Measurements from ENCODE around the gene CACNA2D2. TPM values are rescaled to one million over a fixed set of nuclear protein-coding genes. Genes with fewer than 3 reads are reported as not detected.

CACNA2D2 gene
- not detected in 2 replicates for total RNA-seq

DNA sequence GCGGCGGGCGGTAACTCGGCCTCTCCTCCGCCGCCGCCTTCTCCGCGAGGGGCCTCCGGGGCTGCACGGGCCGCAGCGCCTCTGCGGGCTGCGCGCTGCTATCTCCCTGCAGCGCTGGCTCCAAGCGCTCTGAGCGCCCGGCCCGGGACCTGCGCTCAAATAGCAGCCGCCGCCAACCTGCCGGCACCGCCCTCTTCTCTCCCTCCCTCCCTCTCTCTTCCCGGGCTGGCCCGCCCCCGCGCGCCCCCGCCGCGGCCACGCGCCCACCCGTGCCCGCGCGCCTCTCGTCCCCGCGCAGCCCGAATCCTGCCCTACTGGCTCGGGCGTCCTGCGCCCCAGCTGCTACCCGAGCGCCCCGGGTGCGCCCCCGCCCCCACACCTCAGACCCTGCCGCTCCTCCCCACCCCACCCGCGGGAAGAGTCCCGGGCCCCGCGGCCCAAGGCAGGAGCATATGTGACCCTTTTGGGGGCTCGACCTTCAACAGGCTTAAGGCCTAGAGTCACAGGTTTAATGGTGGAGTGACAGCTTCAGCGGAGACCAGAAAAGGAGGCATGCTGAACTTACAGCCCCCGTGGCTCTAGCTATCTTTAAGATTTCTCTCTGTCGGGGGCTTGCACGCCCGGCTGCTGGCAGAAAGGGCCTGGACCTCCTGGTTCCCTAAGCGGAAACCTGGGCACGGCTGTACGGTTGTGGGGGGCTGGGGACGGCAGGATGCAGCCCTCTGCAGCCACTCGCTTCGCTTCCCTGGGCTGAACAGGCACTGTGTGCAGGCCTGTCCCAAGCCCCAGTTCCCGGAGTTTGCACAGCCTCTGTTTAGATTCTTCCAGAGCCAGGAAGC lies at the start of gene CACNA2D2:
Gene CACNA2D2 (minus strand): TSS at position 131 of the 839 bp plus-strand sequence. CDS start 211 bp downstream, outside the sequence.
- Histone ChIP-seq H3K4me1 (ENCODE audit: insufficient read depth, low read length) (no peaks in the 10 kb centered on the region), H3K9me3 (ENCODE audit: low read depth, low read length) (no peaks in the 10 kb centered on the region), H3K79me2 (ENCODE audit: insufficient read depth, low read length) (no peaks in the 10 kb centered on the region), H2AFZ (ENCODE audit: low read length) (no peak within 1 kb of the TSS), H3K27me3 (ENCODE audit: insufficient read depth, low read length) (peaks cover 38% of the 10 kb centered on the region), H3K4me2 (ENCODE audit: insufficient read depth, low read length) (no peak within 1 kb of the TSS), H4K20me1 (ENCODE audit: insufficient read depth, low read length) (no peaks in the 10 kb centered on the region), H3K36me3 (ENCODE audit: insufficient read depth, low read length) (no peaks in the 10 kb centered on the region), H3K27ac (ENCODE audit: low read depth, low read length) (no peak within 1 kb of the TSS), H3K4me3 (ENCODE audit: insufficient read depth, low read length) (no peak within 1 kb of the TSS)
- DNase-seq (ENCODE audit: insufficient read length, low spot score, missing footprints): peak; percentile 89
- TF ChIP-seq, protein P1, sequence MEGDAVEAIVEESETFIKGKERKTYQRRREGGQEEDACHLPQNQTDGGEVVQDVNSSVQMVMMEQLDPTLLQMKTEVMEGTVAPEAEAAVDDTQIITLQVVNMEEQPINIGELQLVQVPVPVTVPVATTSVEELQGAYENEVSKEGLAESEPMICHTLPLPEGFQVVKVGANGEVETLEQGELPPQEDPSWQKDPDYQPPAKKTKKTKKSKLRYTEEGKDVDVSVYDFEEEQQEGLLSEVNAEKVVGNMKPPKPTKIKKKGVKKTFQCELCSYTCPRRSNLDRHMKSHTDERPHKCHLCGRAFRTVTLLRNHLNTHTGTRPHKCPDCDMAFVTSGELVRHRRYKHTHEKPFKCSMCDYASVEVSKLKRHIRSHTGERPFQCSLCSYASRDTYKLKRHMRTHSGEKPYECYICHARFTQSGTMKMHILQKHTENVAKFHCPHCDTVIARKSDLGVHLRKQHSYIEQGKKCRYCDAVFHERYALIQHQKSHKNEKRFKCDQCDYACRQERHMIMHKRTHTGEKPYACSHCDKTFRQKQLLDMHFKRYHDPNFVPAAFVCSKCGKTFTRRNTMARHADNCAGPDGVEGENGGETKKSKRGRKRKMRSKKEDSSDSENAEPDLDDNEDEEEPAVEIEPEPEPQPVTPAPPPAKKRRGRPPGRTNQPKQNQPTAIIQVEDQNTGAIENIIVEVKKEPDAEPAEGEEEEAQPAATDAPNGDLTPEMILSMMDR (IDR thresholded peaks at IDR 0.05; ENCODE audit: extremely low read depth, low read depth, low read length): no peak

DNA sequence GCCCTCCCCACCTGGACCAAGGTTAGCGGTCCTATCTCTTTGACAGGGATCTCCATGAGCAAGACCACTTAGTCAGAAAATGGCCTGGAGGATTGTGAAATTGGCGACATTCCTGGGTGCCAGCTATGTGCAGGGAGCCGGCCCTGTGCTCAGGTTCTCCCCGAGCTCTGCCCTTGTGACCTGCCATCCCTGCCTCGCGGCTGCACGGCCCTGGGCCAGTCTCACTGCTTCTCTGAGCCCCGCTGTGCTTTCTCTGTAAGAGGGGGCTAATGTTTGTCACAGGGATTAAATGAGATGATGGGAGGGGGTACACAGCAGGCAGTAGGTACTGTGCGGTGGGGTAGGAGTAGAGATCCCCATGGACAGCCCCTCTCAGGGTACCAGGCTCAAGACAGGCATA lies 49.2 kb upstream of the CACNA2D2 start:
- Histone ChIP-seq H3K79me2 (ENCODE audit: insufficient read depth, low read length) (no peaks in the 10 kb centered on the region), H3K36me3 (ENCODE audit: insufficient read depth, low read length) (no peaks in the 10 kb centered on the region), H3K4me3 (ENCODE audit: insufficient read depth, low read length) (no peak overlapping the region), H2AFZ (ENCODE audit: low read length) (no peak overlapping the region), H4K20me1 (ENCODE audit: insufficient read depth, low read length) (no peaks in the 10 kb centered on the region), H3K4me1 (ENCODE audit: insufficient read depth, low read length) (no peaks in the 10 kb centered on the region), H3K9me3 (ENCODE audit: low read depth, low read length) (no peaks in the 10 kb centered on the region), H3K4me2 (ENCODE audit: insufficient read depth, low read length) (no peak overlapping the region), H3K27ac (ENCODE audit: low read depth, low read length) (no peak overlapping the region), H3K27me3 (ENCODE audit: insufficient read depth, low read length) (peaks cover 4% of the 10 kb centered on the region)
- DNase-seq (ENCODE audit: insufficient read length, low spot score, missing footprints): no peak
- TF ChIP-seq, protein P1 (IDR thresholded peaks at IDR 0.05; ENCODE audit: extremely low read depth, low read depth, low read length): no peak

DNA sequence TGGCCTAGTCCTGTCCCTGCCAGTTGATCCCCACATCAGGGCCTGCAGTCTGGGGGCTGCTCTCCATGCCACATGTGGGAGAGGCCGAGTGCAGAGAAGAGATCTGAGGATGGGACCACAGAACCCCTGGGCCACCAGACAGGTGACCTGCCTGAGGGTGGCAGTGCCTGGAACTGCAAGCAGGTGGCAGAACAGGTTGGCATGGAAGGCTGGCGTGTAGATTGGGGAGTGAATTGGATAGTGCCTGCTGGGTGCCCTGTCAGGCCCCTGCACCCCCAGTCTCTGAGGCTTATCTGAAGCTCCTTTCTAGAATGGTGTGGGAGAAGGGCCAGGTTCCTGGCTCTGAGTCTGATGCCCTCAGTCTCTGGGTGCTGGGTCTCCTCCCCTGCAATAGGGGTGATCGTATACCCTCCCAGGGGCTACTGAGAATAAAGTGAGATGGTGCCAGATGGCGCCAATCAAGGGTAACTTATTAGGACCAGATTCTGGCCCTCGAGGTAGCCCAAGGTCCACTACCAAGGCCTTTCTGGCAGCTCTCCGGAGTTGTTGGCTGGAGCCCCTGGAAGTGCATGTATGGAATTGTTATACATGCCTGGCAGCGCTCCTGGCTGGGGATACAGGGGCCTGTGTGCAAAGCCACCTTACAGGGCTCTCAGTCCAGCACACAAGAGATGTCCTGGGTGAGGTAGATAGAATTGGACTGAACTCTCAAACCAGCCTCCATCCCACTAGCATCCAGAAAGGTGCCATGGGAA lies 48.4 kb upstream of the CACNA2D2 start:
- Histone ChIP-seq H3K9me3 (ENCODE audit: low read depth, low read length) (no peaks in the 10 kb centered on the region), H3K4me2 (ENCODE audit: insufficient read depth, low read length) (no peak overlapping the region)

More for the DNA sequence above, 48.4 kb upstream of the CACNA2D2 start:
- H3K79me2 ChIP-seq (ENCODE audit: insufficient read depth, low read length): no peaks in the 10 kb centered on the region
- DNase-seq (ENCODE audit: insufficient read length, low spot score, missing footprints): no peak
- H2AFZ ChIP-seq (ENCODE audit: low read length): no peak overlapping the region
- no peaks in the 10 kb centered on the region for H4K20me1 ChIP-seq (ENCODE audit: insufficient read depth, low read length)
- H3K4me1 ChIP-seq (ENCODE audit: insufficient read depth, low read length): no peaks in the 10 kb centered on the region
- TF ChIP-seq, protein P1 (IDR thresholded peaks at IDR 0.05; ENCODE audit: extremely low read depth, low read depth, low read length): no peak
- H3K27me3 ChIP-seq (ENCODE audit: insufficient read depth, low read length): peaks cover 4% of the 10 kb centered on the region
- H3K27ac ChIP-seq (ENCODE audit: low read depth, low read length): no peak overlapping the region
- H3K4me3 ChIP-seq (ENCODE audit: insufficient read depth, low read length): no peak overlapping the region
- no peaks in the 10 kb centered on the region for H3K36me3 ChIP-seq (ENCODE audit: insufficient read depth, low read length)
